Left kidney (tissue), 2 donors: ENCODE data around the gene P2RY6. TPM values are rescaled to one million over a fixed set of nuclear protein-coding genes. Genes with fewer than 3 reads are reported as not detected.

Experiments
- DNase-seq: peaks from one replicate; pipeline ENCODE4 v3.0.0-alpha.2; 2013
- polyA plus RNA-seq: library from polyadenylated mRNA; unstranded; fragments of 120-200 nt; gene quantifications from one replicate; pipeline ENCODE4 v1.2.1, GENCODE V29; 2013; ENCODE audit not compliant: insufficient read length

Gene P2RY6
- polyA plus RNA-seq, 1 donor: 0.85 TPM

DNA sequence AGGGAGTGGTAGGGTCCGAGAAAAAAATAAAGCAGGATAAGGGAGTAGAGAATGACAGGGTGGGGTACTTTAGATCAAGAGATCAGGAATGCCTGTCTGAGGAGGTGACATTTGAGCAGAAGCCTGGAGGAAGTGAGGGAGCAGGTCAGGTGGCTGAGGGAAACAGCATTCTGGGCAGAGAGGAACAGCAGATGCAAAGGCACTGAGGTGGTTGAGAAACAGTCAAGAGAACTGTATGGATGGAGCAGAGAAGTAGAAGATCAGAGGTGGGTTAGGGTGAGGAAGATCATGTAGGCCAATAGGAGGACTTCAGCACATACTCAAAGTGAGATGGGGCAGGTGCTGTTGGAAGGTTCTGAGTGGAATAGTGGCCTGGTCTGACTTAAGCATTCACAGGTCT lies 44.3 kb downstream of the P2RY6 start:
- DNase-seq: no peak

DNA sequence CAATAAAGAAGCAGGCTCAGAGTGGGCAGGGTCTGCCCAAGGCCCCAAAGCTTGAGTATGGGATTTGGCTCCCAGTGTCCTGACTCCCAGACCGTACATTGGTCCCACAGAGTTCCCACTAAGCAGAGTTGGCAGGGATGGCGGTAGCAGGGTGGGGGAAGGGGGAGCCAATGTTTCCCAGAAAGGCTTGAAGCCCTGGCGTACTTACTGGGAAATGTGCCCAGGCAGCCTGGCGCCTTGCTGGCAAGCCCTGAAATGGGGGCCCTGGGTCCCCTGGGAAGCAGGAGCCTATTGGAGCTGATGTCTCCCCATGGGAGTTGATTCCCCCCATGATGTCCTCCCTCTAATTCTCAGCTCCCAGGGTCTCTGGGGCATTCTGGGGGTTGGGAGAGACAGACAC lies 45.2 kb downstream of the P2RY6 start:
- no peak for DNase-seq

DNA sequence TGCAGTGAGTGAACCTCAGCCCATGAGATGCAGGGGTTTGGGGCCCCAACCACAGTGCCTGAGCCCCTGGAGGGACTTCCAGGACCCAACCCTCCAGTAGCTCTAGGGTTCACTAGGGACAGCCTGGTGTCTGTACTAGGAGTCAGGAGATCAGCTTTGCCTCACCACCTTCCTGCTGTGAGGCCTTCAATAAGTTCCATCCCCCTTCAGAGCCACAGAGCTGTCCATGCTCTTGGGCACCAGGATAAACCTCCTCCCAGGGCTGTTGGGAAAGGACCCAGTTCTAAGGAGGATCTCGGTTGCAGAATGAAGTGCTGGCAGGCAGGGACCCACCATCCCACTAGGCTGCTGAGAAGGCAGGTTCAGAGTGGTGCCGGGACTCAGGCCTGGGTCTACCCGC lies 45.7 kb downstream of the P2RY6 start:
- no peak for DNase-seq

DNA sequence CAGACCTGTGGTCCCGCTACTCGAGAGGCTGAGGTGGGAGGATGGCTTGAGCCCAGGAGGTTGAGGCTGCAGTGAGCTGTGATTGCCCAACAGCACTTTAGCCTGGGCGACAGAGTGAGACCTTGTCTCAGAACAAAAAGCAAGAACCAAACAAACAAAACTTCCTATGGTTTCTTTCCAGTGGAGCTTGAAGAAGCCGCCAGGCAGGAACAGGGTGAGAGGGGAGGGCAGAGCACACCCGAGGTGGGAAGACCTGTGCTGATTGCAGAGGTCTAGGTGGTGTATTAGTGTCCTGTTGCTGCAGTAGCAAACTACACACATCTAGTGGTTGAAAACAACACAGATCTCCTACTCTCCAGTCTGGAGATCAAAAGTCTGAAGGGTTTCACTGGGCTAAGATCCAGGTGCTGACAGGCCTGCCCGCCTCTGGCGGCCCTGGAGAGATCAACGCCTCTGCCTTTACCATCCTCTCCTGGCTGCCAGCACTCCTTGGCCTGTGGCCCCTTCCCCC lies 46.4 kb downstream of the P2RY6 start:
- DNase-seq: no peak

DNA sequence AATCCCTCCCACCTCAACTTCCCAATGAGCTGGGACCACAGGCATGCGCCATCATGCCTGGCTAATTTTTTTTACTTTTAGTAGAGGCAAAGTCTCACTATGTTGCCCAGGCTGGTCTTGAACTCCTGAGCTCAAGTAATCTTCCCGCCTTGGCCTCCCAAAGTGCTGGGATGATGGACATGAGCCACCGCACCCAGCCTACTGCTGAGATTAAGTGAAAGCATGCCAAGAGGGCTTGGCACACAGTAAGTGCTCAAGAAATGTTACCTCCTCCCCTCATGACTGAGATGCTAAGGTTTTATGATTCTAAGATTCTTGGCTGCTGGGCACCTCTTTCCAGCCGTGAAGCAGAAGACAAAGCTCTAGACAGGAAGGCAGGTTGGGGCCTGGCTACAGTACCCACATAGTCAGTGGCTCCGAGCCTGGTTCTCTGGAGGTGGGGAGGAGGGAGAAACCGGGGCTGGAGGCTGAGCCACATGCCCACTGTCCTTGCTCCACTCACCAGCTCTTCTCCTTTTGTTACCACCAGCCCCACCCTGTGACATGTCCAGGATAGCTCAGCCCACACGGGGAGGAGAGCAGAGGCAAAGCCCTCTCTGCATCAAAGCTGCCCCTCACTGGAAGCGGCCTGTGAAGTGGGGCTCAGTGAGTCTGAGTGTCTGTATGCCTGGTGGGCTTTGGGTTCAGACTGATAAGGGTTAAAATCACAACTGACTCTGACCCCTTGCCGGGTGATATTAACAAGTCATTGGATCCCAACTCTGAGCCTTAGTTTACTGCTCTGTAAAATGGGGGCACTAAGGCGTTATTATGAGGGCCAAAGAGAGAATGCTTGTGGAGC lies 48.8 kb downstream of the P2RY6 start:
- no peak for DNase-seq

DNA sequence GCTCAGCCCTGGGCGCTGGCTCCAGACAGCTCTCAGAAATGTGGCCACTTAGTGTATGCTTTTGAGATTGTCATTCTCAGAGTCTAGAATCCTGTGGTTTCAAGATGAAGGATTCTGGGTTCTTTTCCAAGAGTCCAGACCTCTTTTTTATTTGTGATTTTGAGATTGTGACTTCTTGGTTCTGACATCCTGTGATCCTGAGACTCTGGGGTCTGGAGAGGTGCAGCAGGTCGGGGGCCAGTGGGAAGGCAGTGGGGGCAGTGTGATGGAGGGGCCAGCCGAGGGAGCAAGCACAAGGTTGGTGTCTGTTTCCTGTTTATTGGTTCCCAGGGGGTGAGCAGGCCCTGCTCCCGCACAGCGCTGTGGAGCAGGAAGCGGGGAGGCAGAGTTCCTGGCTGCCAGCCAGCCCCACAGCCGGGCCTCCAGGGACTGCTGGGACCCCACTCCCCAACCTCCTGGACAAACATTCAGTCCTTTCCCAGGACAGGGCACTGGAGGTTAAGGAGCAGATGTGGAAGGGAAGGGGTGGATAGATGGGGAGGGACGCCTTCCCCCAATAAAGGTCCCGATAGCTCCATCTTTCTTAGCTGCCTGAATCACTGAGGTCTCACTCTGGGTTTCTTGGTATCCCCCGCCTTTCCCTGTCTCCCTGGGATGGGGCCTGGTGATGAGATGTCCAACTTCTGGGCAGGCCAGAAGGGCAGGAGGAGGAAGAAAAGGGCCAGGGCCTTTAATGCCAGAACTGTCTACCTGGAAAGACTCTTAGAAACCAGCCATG lies 49.7 kb downstream of the P2RY6 start:
- no peak for DNase-seq

DNA sequence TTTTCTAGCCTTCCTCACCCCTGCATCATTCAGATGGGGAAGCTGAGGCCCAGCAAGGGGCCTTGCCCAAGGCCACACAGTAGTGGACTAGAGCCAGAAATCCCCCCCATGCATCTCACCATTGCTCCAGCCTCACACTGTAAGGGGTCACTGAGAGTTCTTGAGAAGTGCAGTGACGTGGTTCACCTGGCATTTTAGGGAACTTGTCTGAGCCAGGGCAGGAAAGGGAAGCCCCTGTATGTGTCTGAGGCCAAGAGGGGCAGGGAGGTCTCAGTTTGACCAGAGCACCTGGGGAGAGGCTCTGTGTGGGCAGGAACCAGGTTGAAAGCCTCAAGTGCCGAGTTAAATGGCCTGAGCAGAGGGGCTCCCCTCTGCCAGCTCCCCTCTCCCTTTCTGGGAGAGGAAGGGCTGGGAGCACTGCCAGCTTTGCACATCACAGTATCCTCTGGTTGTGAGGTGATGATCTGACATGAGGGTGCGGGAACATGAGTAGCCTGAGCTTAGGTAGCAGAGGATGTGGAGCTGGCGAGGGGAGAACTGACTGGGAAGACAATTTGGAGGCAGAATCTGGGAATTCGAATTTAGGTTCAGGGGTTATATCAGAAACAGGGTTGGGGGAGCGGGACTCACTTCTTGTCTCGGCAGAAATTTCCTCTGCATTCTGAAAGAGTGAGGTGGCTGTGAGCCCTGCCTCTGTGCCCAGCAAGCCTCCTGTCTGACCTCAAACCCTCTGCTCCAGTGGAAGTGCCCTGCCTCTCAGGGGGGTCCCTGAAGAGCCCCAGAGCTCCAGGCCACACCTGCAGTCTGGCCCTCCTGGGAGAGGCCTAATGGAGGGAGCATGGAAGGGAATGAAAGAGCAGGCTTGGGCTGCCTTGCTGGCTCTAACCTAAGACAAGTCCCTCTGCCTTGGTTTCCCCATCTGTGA lies 50.5 kb downstream of the P2RY6 start:
- no peak for DNase-seq

DNA sequence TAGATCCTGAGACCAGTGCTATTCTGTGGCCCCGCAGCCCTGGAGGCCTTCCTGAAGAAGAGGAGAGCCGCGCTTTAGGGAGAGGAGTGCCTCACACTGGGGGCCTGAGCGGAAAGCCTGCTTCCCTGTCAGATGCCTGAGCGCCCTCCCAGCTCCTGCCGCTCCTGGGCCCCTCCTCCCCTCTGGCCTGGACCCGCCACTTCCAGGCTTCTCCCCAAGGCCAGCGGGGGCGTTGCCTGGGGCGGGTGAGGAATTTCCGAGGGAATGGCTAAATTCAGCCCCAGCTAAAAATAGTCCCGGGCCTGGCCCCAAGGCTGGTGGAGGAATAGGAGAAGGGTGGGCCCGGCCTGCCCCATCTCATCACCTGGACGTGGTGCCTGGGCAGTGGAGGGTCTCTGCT lies 51.3 kb downstream of the P2RY6 start:
- DNase-seq: no peak

DNA sequence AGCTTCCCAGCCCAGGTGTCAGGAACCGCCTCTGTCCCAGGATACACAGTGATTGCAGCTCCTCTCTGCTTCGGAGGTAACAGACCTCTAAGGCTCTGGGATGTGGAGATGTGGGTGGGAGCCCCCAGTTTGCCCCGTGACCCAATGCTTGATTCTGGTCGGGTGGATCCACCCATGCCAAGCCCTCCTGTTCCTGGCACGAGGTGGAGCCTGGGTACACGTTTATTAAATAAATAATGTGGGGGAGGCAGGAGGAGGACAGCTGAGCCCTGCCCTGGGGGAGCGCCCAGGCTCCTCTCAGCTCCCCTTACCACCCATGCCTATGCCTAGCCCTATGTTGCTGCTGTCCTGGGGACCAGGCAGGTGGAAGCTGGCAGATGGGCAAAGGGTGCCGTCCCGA lies 52.0 kb downstream of the P2RY6 start:
- no peak for DNase-seq

DNA sequence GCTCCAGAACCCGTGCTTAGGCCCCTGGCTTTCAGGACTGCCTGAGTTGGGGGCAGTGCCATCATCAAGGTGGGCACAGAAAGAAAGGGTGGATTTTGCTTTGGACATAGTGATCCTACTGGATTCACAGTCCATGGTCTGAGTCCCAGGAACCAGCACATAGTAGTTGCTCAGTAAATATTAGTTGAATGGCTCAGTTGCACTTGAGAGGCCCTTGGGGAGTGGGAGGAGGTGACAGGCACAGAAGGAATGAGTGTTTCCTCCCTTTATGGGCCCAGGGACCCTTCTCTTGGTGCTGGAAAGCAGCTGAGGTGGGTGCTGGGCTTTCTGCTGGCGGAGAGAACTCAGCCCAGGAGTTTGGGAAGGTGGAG lies 52.5 kb downstream of the P2RY6 start:
- DNase-seq: no peak

DNA sequence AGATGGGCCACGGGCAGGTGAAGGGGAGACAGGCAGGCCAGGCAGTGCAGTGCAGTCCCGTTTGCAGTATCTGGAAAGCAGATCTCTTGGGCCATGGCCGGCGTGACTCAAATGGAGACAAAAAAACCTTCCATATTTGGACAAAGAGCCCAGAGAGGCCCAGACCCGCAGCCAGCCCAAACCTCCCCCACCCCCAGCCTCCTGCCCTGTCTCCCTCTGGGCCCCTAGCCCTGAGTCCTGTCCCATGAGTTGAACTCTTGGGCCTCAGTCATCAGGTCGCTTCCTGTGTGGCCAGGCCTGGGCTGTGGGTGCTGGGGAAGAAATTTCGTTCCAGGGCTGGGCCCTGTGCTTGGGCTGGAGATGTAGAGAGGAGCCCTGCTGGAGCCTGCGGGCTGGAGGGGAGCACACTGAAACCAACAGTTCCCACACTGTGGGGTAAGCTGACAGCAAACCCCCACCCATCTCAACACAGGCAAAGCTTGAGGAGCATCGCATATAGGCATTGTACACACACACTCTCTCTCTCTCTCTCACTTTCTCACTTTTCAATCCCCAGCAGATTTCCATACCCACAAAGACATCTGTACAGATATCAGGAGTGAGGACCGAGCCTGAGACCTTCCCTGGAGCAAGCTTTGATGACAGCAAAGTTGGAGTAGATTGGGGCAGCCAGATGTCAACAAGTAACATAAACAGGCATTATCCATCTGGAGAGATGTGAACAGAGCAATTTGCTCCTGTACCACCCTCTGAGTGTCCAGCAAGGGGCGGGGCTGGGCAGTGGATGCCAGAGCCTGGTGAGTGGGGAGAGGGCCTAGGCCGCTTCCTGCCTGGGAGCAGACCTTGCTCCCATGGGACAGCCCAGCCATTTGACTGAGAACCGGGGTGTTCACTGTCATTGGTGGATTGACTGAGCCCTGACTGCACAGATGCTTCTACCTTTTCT lies 53.2 kb downstream of the P2RY6 start:
- no peak for DNase-seq

DNA sequence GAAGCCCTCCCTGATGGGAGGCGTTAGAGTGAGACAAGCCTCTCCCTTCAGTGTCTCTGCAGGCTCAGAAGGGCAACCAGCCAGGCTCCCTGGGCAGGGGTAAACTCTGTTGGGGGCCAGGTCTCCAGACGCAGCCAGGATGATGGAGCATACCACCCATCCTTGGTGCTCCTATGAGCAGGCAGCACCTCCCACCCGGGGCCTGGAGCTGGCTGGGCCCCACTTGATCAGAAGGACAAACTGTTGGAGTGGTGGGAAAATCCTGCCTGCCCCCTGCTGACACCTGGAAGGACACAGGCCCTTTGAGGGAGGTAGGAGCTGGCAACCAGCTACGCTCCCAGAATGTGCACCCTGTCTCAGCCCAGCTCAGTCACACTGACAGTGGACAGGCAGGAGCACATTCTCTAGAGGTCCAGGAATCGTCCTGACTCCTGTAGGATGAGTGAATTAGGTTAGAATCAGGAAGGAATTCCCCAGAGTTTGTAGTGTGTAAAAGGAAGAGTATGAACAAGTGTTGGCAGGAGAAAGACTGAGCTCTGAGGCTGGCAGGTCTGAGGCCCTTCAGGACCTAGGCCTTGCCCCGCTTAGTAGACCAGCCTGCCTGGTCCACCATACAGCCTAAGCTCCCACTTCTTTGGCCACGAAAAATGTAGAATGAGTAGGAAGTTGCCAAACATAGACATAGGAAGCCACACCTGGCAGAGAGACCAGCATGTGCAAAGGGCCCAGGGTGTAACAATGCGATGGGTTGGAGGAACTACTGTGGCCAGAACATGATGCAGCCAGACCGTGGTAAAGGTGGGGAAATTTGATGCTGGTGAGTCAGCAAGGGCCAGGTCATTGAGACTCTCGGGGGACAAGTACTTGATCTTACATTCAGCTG lies 55.0 kb downstream of the P2RY6 start:
- no peak for DNase-seq

DNA sequence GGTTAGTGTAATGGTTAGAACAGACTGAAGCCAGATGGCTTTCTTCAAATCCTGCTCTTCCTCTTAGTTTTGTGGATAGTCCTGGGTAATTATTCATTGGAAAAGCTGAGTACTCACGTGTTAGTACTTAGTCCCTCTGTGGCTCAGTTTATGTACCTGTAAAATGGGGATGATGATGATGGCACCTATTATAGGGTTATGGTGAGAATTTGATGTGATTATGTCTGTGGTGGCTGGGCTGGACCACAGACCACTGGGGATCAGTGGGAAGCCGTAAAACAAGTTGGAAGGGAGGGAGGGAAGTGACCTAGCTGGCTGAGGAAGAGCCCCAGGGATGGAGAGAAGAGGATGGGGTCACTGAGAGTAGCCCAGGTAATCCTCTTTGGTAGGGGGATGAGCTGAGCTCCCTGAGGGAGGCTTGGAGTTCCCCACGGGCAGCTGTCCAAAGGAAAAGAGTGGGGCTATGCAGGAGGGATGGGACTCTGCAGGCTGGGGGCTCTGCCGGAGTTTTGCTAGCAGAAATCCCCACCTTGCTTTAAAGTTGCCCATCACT lies 55.8 kb downstream of the P2RY6 start:
- DNase-seq: no peak

DNA sequence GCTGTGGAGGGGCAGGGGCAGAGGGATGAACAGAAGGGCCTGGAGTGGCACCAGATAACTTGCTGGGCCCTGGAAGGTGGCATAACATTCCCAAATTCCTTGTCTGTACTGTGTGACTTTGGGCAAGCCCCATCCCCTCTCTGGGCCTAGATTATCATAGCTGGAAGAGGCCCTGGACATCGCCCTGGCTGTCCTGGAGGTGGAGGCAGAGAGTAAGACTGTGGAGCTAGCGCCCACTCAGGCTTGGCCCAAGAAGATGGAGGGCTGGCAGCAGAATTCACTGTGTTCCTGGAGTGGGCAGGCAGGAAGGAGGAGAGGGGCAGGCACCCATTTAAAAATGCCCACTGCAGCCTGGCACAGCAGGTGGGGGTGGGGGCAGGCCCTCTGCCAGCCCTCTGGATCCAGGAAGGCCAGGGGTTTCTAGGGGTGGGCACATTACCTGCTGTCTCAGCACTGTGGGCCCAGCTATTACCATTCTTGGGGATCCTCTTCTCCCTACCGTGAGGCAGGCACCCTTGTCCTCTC lies 58.5 kb downstream of the P2RY6 start:
- no peak for DNase-seq

DNA sequence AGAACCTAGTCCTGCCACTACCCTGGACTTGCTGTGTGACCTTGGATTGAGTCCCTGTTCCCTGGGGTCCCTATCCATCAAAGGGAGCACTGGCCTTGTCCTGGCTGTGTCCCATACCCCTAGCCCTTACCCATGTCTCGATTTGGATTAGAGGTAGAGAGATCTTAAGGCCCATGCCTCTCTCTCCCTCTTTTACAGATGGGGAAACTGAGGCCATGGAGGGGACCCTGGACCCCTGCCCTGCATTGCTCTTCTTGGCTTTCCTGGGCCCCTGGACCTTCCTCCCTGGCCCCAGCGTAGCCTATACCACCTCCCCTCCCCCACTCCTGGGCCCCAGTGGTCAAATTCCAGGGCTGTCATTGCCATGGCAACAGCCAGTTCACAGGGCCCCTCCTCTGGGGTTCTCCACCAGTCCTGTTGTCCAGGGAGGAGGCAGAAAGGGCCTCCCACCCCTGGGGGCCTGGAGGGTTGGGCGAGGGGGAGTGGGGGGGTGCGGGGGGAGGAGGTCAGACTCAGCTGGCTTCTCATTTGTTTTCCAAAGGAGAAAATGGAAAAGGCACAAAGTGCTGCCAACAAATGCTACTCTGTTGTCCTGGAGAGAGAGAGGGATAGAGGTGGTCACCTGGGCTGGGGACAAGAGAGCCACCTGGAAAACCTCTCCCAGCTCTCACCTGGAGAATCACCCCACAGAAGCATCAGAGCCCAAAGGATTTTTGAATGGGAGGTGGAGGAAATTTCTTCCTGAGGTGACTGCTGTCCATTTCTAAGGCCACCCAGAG lies 59.2 kb downstream of the P2RY6 start:
- DNase-seq: no peak

DNA sequence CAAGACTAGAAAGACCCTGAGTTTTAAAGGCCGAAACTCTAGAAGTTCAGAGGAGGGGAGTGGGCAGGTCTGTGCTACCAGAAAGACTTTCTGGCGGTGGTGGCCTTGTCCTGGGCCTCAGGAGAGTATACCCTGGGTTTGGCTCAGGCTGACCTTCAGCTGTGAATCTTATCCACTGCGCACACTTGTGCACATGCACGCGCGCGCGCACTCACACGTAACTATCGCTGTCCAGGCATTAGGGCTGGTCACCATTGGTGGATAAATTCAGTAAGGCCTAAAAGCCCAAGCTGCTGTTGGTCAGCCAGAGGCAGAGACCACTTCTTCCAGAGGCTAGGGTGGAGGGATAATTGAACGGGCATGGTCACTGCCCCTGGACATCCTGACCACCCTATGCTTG lies 61.0 kb downstream of the P2RY6 start:
- DNase-seq: no peak

DNA sequence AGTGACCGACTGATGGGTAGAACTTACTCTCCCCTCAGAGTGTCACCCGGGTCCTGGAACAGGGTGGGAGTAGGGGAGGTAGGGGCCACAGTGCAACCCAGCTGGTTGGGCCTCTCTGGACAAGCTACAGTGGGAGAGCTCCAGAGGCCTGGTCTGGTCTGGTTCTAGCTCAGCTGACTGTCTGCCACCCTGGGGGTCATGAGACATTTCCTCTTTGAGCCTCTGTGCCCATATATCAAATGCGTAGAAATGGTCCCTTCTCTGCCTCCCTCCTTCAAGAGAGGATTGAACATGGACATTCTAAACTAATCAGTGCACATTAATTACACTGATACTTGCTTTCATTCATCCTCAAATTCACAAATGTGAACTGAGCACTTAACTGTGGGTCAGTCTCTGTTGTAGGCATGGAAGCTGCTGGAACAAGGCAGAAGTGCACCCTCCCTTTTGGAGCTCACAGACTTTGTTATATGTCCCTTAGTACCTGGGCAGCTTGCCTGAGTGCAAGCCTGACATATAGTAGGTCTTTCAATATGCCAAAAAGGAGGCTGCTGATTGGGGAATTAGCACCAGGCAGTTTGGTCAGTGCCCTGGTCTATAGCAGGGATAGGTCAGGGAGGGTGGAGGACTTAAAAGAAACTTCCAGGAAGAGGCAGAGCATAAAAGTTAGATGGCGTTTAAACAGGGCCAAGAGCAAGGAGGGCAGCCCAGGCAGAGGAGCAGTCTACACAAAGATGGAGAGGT lies 61.7 kb downstream of the P2RY6 start:
- no peak for DNase-seq
